ENCODE measurements around the gene FSTL4. TPM values are rescaled to one million over a fixed set of nuclear protein-coding genes. Genes with fewer than 3 reads are reported as not detected.

The FSTL4 gene
- total and polyA plus RNA-seq, 4 donors: 0.42 TPM; not detected in 3

- no peaks in the 10 kb centered on the region for H3K4me1 ChIP-seq (ENCODE audit: control insufficient read depth in 1 of 2, insufficient read depth in 2 of 2, low read length in 2 of 2)
- no peak for ATAC-seq (ENCODE audit: low FRiP score)
- peak in 1 of 2 donors; percentile 12 for DNase-seq
- no peak overlapping the region for H3K27ac ChIP-seq (ENCODE audit: low read depth in 1 of 2, low read length in 2 of 2)
- no peak overlapping the region for H3K4me3 ChIP-seq (ENCODE audit: low read length in 2 of 2)
- WGBS, 2 donors: 78 to 83% methylated on average over 11 of the region's 11 CpGs
- intact Hi-C loops (cut with DNase I): loop anchor here in 1 of 2 donors (2.0 kb wide), 1 partner anchor 133 kb away; no protein-coding TSS in a partner anchor
- no peaks in the 10 kb centered on the region for H3K27me3 ChIP-seq (ENCODE audit: control insufficient read depth in 1 of 2, insufficient read depth in 2 of 2, low read length in 1 of 2)
- H3K9me3 ChIP-seq (ENCODE audit: control insufficient read depth, low read length): no peaks in the 10 kb centered on the region
- no peaks in the 10 kb centered on the region for H3K36me3 ChIP-seq (ENCODE audit: control insufficient read depth in 1 of 2, insufficient read depth in 2 of 2, low read length in 1 of 2)
Observed at GRCh38 chr5:133245191-133246052, 366.9 kb downstream of the FSTL4 start.

GRCh38 chr5:133244242-133244641, 368.1 kb downstream of the FSTL4 start:
- no peak overlapping the region for H3K27ac ChIP-seq (ENCODE audit: low read depth in 1 of 2, low read length in 2 of 2)
- no peaks in the 10 kb centered on the region for H3K36me3 ChIP-seq (ENCODE audit: control insufficient read depth in 1 of 2, insufficient read depth in 2 of 2, low read length in 1 of 2)
- intact Hi-C loops (cut with DNase I): no loop called here
- 74 to 75% methylated on average over 7 of the region's 7 CpGs for WGBS, 2 donors
- no peak overlapping the region for H3K4me3 ChIP-seq (ENCODE audit: low read length in 2 of 2)
- DNase-seq: peak in 1 of 2 donors; percentile 17
- H3K4me1 ChIP-seq (ENCODE audit: control insufficient read depth in 1 of 2, insufficient read depth in 2 of 2, low read length in 2 of 2): no peaks in the 10 kb centered on the region
- H3K27me3 ChIP-seq (ENCODE audit: control insufficient read depth in 1 of 2, insufficient read depth in 2 of 2, low read length in 1 of 2): no peaks in the 10 kb centered on the region
- no peak for ATAC-seq (ENCODE audit: low FRiP score)
- H3K9me3 ChIP-seq (ENCODE audit: control insufficient read depth, low read length): no peaks in the 10 kb centered on the region

- intact Hi-C loops (cut with DNase I): no loop called here
Observed at GRCh38 chr5:133243196-133243595, 369.1 kb downstream of the FSTL4 start.

GRCh38 chr5:133242221-133242835, 370.0 kb downstream of the FSTL4 start:
- 88 to 93% methylated on average over 4 of the region's 4 CpGs for WGBS, 2 donors
- ATAC-seq (ENCODE audit: low FRiP score): no peak
- peak in 1 of 2 donors; percentile 34 for DNase-seq

More at GRCh38 chr5:133243196-133243595, 369.1 kb downstream of the FSTL4 start:
- DNase-seq (no peak), ATAC-seq (ENCODE audit: low FRiP score) (no peak)
- no peaks in the 10 kb centered on the region for H3K36me3 ChIP-seq (ENCODE audit: control insufficient read depth in 1 of 2, insufficient read depth in 2 of 2, low read length in 1 of 2)
- H3K4me1 ChIP-seq (ENCODE audit: control insufficient read depth in 1 of 2, insufficient read depth in 2 of 2, low read length in 2 of 2): no peaks in the 10 kb centered on the region
- no peaks in the 10 kb centered on the region for H3K9me3 ChIP-seq (ENCODE audit: control insufficient read depth, low read length)
- H3K27me3 ChIP-seq (ENCODE audit: control insufficient read depth in 1 of 2, insufficient read depth in 2 of 2, low read length in 1 of 2): no peaks in the 10 kb centered on the region
- WGBS, 2 donors: 82 to 90% methylated on average over 3 of the region's 3 CpGs
- no peak overlapping the region for H3K27ac ChIP-seq (ENCODE audit: low read depth in 1 of 2, low read length in 2 of 2)
- H3K4me3 ChIP-seq (ENCODE audit: low read length in 2 of 2): no peak overlapping the region

GRCh38 chr5:133241179-133242092, 370.9 kb downstream of the FSTL4 start:
- Histone ChIP-seq H3K4me1 (ENCODE audit: control insufficient read depth in 1 of 2, insufficient read depth in 2 of 2, low read length in 2 of 2) (no peaks in the 10 kb centered on the region), H3K27me3 (ENCODE audit: control insufficient read depth in 1 of 2, insufficient read depth in 2 of 2, low read length in 1 of 2) (no peaks in the 10 kb centered on the region), H3K4me3 (ENCODE audit: low read length in 2 of 2) (no peak overlapping the region), H3K9me3 (ENCODE audit: control insufficient read depth, low read length) (no peaks in the 10 kb centered on the region), H3K36me3 (ENCODE audit: control insufficient read depth in 1 of 2, insufficient read depth in 2 of 2, low read length in 1 of 2) (no peaks in the 10 kb centered on the region), H3K27ac (ENCODE audit: low read depth in 1 of 2, low read length in 2 of 2) (no peak overlapping the region)
- intact Hi-C loops (cut with DNase I): no loop called here
- DNase-seq (no peak), ATAC-seq (ENCODE audit: low FRiP score) (no peak)
- 83 to 85% methylated on average over 8 of the region's 8 CpGs for WGBS, 2 donors

More at GRCh38 chr5:133242221-133242835, 370.0 kb downstream of the FSTL4 start:
- H3K27me3 ChIP-seq (ENCODE audit: control insufficient read depth in 1 of 2, insufficient read depth in 2 of 2, low read length in 1 of 2): no peaks in the 10 kb centered on the region
- intact Hi-C loops (cut with DNase I): no loop called here
- no peak overlapping the region for H3K27ac ChIP-seq (ENCODE audit: low read depth in 1 of 2, low read length in 2 of 2)
- H3K4me3 ChIP-seq (ENCODE audit: low read length in 2 of 2): no peak overlapping the region
- no peaks in the 10 kb centered on the region for H3K4me1 ChIP-seq (ENCODE audit: control insufficient read depth in 1 of 2, insufficient read depth in 2 of 2, low read length in 2 of 2)
- no peaks in the 10 kb centered on the region for H3K36me3 ChIP-seq (ENCODE audit: control insufficient read depth in 1 of 2, insufficient read depth in 2 of 2, low read length in 1 of 2)
- no peaks in the 10 kb centered on the region for H3K9me3 ChIP-seq (ENCODE audit: control insufficient read depth, low read length)

GRCh38 chr5:133240425-133241091, 371.8 kb downstream of the FSTL4 start:
- H3K36me3 ChIP-seq (ENCODE audit: control insufficient read depth in 1 of 2, insufficient read depth in 2 of 2, low read length in 1 of 2): no peaks in the 10 kb centered on the region
- H3K4me1 ChIP-seq (ENCODE audit: control insufficient read depth in 1 of 2, insufficient read depth in 2 of 2, low read length in 2 of 2): no peaks in the 10 kb centered on the region
- DNase-seq (no peak), ATAC-seq (ENCODE audit: low FRiP score) (no peak)
- no peak overlapping the region for H3K4me3 ChIP-seq (ENCODE audit: low read length in 2 of 2)
- WGBS, 2 donors: 85 to 90% methylated on average over 9 of the region's 9 CpGs
- H3K9me3 ChIP-seq (ENCODE audit: control insufficient read depth, low read length): no peaks in the 10 kb centered on the region
- H3K27ac ChIP-seq (ENCODE audit: low read depth in 1 of 2, low read length in 2 of 2): no peak overlapping the region
- intact Hi-C loops (cut with DNase I): no loop called here
- H3K27me3 ChIP-seq (ENCODE audit: control insufficient read depth in 1 of 2, insufficient read depth in 2 of 2, low read length in 1 of 2): no peaks in the 10 kb centered on the region

- Histone ChIP-seq H3K9me3 (ENCODE audit: control insufficient read depth, low read length) (no peaks in the 10 kb centered on the region), H3K36me3 (ENCODE audit: control insufficient read depth in 1 of 2, insufficient read depth in 2 of 2, low read length in 1 of 2) (no peaks in the 10 kb centered on the region), H3K4me3 (ENCODE audit: low read length in 2 of 2) (no peak overlapping the region), H3K4me1 (ENCODE audit: control insufficient read depth in 1 of 2, insufficient read depth in 2 of 2, low read length in 2 of 2) (no peaks in the 10 kb centered on the region), H3K27ac (ENCODE audit: low read depth in 1 of 2, low read length in 2 of 2) (no peak overlapping the region), H3K27me3 (ENCODE audit: control insufficient read depth in 1 of 2, insufficient read depth in 2 of 2, low read length in 1 of 2) (no peaks in the 10 kb centered on the region)
- ATAC-seq (ENCODE audit: low FRiP score) (no peak), DNase-seq (no peak)
- intact Hi-C loops (cut with DNase I): no loop called here
- 90 to 91% methylated on average over 28 to 35 of the region's 35 CpGs for WGBS, 2 donors
Observed at GRCh38 chr5:133238426-133239205, 373.7 kb downstream of the FSTL4 start.
